K562 (cell line): ENCODE measurements around the gene P2RX3. TPM values are rescaled to one million over a fixed set of nuclear protein-coding genes. Genes with fewer than 3 reads are reported as not detected.

Source experiments
- AFF1 ChIP-seq, 2 experiments: fragments of 450-650 bp; IDR thresholded peaks; 2 replicates each; pipeline ENCODE4 v1.6.1; 2018; ENCODE audit warnings: mild to moderate bottlenecking in 2 of 2, low read depth in 1 of 2; ENCODE audit not compliant: partially characterized antibody in 2 of 2
- C11orf30 ChIP-seq: fragments of 450-650 bp; IDR thresholded peaks from 2 replicates; pipeline ENCODE4 v1.6.1; 2016; ENCODE audit warnings: low read depth, mild to moderate bottlenecking
- DNMT1 ChIP-seq: fragments of 450-650 bp; IDR thresholded peaks from 2 replicates; pipeline ENCODE4 v1.6.1; 2016; ENCODE audit warnings: antibody characterized with exemption, mild to moderate bottlenecking
- ETS2 ChIP-seq: IDR thresholded peaks from 2 replicates; pipeline ENCODE4 v1.6.1; 2016; ENCODE audit warnings: borderline replicate concordance, missing genetic modification characterization, mild to moderate bottlenecking, moderate library complexity, missing compliant biosample characterization; ENCODE audit not compliant: poor library complexity, severe bottlenecking
- GATA2 ChIP-seq: sonication (generic); formaldehyde crosslinking; IDR thresholded peaks from 2 replicates; pipeline ENCODE4 v1.4.0; 2020; ENCODE audit warnings: mild to moderate bottlenecking, missing genetic modification reagents
- HMGN3 ChIP-seq: IDR thresholded peaks from 2 replicates; pipeline ENCODE4 v1.6.1; 2011; ENCODE audit warnings: borderline replicate concordance, low read depth, mild to moderate bottlenecking, mixed read lengths, low read length; ENCODE audit not compliant: insufficient read length; ENCODE audit errors: extremely low read depth
- HOMEZ ChIP-seq: fragments of 250-450 bp; sonication (Bioruptor Pico); IDR thresholded peaks from 2 replicates; pipeline ENCODE4 v1.4.0; 2020; ENCODE audit warnings: mild to moderate bottlenecking, moderate library complexity
- SRF ChIP-seq, 2 experiments: fragments of 250-450, 450-650 bp in 1 of 2; sonication (Bioruptor Pico) in 1 of 2; sonication (generic) in 1 of 2; formaldehyde crosslinking; IDR thresholded peaks; 2 replicates each; pipeline versions ENCODE4 v1.5.0 to v1.5.1; 2020 to 2022; ENCODE audit warnings: mild to moderate bottlenecking in 1 of 2, missing genetic modification reagents in 1 of 2
- ZBTB26 ChIP-seq: fragments of 450-650 bp; formaldehyde crosslinking; IDR thresholded peaks from 2 replicates; pipeline ENCODE4 v1.4.0; 2022; ENCODE audit warnings: missing genetic modification characterization
- ZNF316 ChIP-seq: fragments of 450-650 bp; IDR thresholded peaks from 2 replicates; pipeline ENCODE4 v1.6.1; 2016
- ZNF431 ChIP-seq: sonication (generic); formaldehyde crosslinking; IDR thresholded peaks from 2 replicates; pipeline ENCODE4 v1.8.0; 2022; ENCODE audit warnings: mild to moderate bottlenecking, missing genetic modification reagents
- ZNF511 ChIP-seq: sonication (generic); formaldehyde crosslinking; IDR thresholded peaks from 2 replicates; pipeline ENCODE4 v1.8.0; 2022; ENCODE audit warnings: mild to moderate bottlenecking, missing genetic modification reagents
- polyA plus RNA-seq, 8 experiments: library from polyadenylated mRNA; depleted of rRNA in 4 of 8; stranded (reverse) in 5 of 8; unstranded in 3 of 8; fragments of >200 nt; fragmentation: Nextera tagmentation in 2 of 8; fragmentation: Illumina TruSeq in 1 of 8; extraction: Ambion mirVana in 2 of 8; extraction: Trizol in 1 of 8; gene quantifications; 2 replicates each; pipeline versions ENCODE4 v1.2.1 to v1.2.3, GENCODE V29; 2011 to 2014; ENCODE audit warnings: inconsistent platforms in 1 of 8, missing spikeins in 1 of 8
- total RNA-seq, 7 experiments: library from RNA; depleted of rRNA in 6 of 7; stranded (reverse); fragments of >200 nt in 6 of 7; fragmentation: Illumina TruSeq in 2 of 7; extraction: Trizol in 2 of 7; gene quantifications; 2 replicates each; pipeline versions ENCODE4 v1.2.1 to v1.2.3, GENCODE V29; 2011 to 2021; ENCODE audit warnings: low replicate concordance in 1 of 7
- TF ChIP-seq, protein P1 (sequence below): sonication (generic); formaldehyde crosslinking; IDR thresholded peaks from 2 replicates; pipeline ENCODE4 v1.8.1; 2023; ENCODE audit warnings: missing genetic modification reagents, mild to moderate bottlenecking, borderline replicate concordance

Gene P2RX3
- total and polyA plus RNA-seq, 9 of the 15 experiments (the other 6 are each of a cell fraction or from before 2014, with no cell fraction given): not detected

DNA sequence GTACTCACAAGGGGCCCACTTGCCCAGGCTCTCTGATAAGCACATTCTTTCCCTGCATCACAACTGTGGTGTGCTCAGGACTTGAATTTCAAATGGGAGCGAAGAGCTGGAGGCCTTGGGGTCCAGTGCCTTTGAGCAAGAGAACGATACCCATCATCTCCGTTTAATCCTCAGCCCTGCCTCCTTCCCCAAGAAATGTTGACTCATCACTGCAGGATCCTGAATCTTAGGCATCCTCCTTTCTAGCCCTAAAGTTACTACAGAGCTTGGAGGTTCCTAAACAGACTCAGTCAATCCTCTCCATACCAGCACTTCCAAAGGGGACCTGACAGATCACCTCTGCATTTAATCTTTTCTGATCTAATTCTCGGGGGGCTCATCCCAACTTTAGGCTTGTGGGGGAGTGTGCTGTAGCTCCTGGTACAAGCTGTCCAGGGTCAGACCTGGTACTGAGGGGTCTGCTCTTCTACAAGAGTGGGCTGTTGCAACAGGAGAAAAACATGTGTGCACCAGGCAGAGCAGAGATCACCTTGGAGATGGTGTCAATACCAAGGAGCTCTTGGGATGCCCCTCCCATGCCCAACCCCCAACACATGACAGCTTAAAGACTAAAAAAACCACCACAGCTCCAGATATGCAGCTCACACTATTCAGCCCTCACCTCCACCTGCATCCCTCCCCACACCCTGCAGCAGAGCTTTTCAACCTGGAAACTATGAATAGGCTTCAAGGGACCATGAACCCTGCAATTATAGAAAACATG is 56.2 kb downstream of the P2RX3 start (continued):
- TF ChIP-seq, protein P1, sequence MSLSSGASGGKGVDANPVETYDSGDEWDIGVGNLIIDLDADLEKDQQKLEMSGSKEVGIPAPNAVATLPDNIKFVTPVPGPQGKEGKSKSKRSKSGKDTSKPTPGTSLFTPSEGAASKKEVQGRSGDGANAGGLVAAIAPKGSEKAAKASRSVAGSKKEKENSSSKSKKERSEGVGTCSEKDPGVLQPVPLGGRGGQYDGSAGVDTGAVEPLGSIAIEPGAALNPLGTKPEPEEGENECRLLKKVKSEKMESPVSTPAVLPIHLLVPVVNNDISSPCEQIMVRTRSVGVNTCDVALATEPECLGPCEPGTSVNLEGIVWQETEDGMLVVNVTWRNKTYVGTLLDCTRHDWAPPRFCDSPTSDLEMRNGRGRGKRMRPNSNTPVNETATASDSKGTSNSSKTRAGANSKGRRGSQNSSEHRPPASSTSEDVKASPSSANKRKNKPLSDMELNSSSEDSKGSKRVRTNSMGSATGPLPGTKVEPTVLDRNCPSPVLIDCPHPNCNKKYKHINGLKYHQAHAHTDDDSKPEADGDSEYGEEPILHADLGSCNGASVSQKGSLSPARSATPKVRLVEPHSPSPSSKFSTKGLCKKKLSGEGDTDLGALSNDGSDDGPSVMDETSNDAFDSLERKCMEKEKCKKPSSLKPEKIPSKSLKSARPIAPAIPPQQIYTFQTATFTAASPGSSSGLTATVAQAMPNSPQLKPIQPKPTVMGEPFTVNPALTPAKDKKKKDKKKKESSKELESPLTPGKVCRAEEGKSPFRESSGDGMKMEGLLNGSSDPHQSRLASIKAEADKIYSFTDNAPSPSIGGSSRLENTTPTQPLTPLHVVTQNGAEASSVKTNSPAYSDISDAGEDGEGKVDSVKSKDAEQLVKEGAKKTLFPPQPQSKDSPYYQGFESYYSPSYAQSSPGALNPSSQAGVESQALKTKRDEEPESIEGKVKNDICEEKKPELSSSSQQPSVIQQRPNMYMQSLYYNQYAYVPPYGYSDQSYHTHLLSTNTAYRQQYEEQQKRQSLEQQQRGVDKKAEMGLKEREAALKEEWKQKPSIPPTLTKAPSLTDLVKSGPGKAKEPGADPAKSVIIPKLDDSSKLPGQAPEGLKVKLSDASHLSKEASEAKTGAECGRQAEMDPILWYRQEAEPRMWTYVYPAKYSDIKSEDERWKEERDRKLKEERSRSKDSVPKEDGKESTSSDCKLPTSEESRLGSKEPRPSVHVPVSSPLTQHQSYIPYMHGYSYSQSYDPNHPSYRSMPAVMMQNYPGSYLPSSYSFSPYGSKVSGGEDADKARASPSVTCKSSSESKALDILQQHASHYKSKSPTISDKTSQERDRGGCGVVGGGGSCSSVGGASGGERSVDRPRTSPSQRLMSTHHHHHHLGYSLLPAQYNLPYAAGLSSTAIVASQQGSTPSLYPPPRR (CRISPR knock-in tag): no peak
- TF ChIP-seq ZNF316 (peak; percentile 72), DNMT1 (no peak), ETS2 (tag) (no peak), ZNF511 (CRISPR knock-in tag) (no peak), GATA2 (CRISPR knock-in tag) (no peak), ZBTB26 (CRISPR knock-in tag) (no peak), C11orf30 (peak; percentile 69), HMGN3 (no peak), AFF1 (IDR thresholded peaks at IDR 0.05; ENCODE audit: low read depth in 1 of 2, partially characterized antibody in 2 of 2) (no peak), HOMEZ (CRISPR knock-in tag) (no peak), SRF (CRISPR knock-in tag; IDR thresholded peaks at IDR 0.05) (no peak), ZNF431 (no peak)
